ENCODE results near the gene ADAMTS17. TPM values are rescaled to one million over a fixed set of nuclear protein-coding genes. Genes with fewer than 3 reads are reported as not detected.

The ADAMTS17 gene
- total RNA-seq, 1 donor from 2014 or later, result 2.1 TPM

GRCh38 chr15:100254691-100255090 lies 87.1 kb downstream of the ADAMTS17 start:
- intact Hi-C loops (cut with micrococcal nuclease), result no loop called here

DNA sequence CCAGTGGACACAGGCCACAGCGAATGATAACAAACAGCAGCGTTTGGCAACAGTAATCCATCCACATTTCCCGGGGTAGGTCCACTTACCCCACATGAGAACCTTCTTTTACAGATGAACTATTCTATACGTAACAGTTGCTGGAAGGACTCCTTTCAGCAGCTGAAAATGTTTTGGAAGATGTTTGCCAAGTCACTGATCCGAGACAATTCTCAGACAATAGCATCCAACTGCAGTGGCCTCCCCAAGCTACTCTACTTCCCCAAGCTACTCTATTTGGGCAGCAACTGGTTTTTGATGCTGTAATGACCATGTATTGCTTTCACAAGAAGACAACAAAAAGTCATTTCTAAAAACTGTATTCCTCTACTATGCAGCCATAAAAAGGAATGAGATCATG lies 87.5 kb downstream of the ADAMTS17 start:
- intact Hi-C loops (cut with micrococcal nuclease), result no loop called here

DNA sequence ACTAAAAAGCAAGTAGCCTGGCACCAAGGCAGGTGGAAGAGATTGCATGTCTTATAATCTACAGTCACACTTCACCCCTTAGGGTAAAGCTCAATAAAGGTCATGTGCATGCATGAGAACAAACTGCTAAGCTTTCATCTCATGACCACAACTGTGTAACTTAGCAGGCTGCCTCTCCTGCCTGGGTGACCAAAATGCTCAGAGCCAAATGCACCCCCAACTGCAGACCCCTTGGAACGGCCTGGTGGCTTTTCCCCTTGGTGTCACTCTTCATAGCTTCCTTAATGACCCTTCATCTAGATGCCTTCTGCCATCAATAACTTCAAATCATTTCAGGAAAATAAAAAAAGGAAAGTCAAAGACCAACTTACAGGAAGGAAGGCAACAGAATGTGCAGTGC lies 88.1 kb downstream of the ADAMTS17 start:
- intact Hi-C loops (cut with micrococcal nuclease), result no loop called here

DNA sequence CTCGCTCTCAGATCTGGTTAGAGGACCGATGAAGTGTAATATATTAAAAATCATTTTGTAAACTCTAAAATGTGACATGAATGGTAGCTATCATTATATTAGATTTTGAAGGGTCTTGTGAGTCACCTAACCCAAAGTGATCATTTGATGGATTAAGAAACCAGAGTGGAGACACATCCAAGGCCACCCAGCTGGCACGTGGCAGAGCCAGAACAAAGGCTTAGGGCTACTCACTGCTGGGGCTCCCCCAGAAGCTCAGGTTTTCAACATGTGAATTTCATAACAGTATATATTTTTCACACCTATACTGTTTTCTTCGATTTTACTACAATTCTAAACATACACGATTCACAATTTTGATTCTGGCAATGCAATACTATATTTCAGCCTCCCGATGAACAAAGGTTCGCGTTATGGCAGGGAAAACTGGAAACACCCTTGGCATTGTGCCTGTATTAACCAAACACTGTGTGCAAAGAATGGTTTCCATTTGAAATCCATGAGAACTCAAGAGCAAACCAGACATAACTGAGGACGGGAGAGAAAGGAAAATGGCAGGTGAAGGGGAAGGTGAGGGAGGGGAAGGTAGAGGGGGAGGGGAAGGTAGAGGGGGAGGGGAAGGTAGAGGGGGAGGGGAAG lies 88.9 kb downstream of the ADAMTS17 start:
- intact Hi-C loops (cut with micrococcal nuclease), result no loop called here

DNA sequence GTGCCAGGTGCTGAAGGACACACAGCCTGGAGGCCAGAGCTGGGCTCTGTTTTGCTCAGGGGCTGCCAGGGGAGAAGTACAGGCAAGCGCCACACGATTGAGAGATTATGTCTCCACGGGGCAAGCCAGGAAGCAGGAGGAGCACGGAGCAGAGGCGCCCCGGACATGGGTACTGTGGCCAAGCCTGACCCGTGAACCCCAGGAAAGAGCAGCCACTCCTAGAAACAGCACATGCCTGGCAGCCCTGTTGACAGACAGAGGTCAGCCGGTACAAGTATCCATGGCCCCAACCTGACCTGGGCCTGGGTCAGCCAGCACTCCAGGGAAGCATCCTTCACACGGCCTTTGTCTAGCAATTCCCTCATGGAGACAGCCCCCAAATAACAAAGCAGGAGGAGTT lies 89.4 kb downstream of the ADAMTS17 start:
- intact Hi-C loops (cut with micrococcal nuclease), result no loop called here

- intact Hi-C loops (cut with micrococcal nuclease), result no loop called here
Measured at GRCh38 chr15:100250176-100250800, 91.5 kb downstream of the ADAMTS17 start.

GRCh38 chr15:100249096-100249815 lies 92.5 kb downstream of the ADAMTS17 start:
- intact Hi-C loops (cut with micrococcal nuclease), result no loop called here

DNA sequence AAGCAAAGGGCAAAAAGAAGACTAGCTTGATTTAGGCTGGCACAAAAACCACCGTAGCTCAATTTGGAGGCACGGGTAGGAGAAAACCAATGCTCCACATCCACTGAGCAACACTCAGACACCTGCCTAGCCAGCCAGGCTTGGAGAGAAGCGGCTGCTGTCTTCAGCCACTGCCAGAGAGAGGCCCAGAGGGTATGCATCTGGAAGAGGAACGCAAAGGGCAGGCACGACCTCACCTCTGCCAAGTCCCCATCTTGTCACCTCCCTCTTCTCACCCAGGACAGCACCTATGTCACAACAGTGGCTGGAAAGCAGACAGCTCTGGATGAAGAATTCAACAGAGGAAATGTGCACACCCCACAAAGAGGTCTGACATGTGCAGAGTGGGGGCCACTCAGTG lies 93.5 kb downstream of the ADAMTS17 start:
- intact Hi-C loops (cut with micrococcal nuclease), result no loop called here

- intact Hi-C loops (cut with micrococcal nuclease), result no loop called here
Measured at GRCh38 chr15:100247228-100248225, 94.2 kb downstream of the ADAMTS17 start.

GRCh38 chr15:100245855-100246254 lies 95.9 kb downstream of the ADAMTS17 start:
- intact Hi-C loops (cut with micrococcal nuclease), result no loop called here

DNA sequence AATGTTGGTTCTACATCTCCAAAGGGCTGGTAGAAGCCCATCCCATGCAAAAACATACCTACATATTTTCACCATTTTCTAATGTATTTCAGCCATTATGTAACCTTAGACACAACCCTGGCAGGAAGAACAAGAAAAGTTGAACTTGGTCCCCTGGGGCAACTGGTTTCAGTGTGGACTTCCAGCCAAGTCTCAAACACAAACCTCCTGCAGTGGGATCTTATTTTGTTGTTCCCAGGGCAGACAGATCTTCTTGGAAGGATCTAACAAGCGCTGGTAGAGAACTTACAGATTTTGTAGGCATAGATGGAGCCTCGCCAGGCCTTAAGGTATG lies 96.3 kb downstream of the ADAMTS17 start:
- intact Hi-C loops (cut with micrococcal nuclease), result no loop called here

- intact Hi-C loops (cut with micrococcal nuclease), result no loop called here
Measured at GRCh38 chr15:100244796-100245486, 96.8 kb downstream of the ADAMTS17 start.

GRCh38 chr15:100242989-100243388 lies 98.8 kb downstream of the ADAMTS17 start:
- intact Hi-C loops (cut with micrococcal nuclease), result no loop called here

DNA sequence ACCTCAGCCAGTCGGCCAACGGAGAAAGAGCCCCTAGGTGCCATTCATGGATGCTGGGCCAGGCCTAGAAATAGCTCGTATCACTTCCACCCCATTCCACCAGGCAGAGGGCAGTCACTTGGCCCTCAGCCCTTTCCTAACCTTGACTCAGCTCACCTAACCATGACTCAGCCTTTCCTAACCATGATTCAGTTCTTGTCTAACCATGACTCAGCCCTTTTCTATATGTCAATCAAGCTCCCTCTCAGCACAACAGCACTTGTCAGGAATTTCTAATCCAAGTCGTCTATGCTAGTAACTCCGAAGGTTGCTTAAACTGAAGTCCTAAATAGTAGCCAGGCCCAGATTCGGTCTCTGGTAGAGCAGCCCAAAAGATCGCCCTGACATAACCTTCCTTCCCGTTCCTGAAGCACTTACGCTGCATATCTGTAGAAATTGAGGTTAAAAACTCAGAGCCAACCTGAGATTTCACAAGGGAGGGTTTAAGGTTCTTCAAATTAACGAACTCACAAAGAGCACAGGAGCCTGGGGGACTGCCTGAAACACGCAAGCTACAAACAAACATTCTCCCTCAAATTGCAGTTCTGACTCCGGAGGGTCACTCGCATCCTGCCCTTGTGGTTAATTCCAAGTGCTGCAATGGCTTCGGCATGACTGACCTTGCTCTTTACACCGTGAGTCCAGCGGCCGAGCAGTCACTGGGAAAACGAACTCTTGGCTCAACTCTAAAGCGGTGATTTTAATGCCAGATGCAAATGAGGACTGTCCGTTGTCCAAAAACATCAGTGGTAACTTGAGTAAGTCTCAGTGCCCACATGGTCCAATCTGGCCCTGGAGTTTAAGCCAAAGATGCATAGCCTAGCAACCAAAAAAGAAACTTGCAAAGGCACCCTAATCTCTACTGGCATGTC lies 99.9 kb downstream of the ADAMTS17 start:
- intact Hi-C loops (cut with micrococcal nuclease), result no loop called here

DNA sequence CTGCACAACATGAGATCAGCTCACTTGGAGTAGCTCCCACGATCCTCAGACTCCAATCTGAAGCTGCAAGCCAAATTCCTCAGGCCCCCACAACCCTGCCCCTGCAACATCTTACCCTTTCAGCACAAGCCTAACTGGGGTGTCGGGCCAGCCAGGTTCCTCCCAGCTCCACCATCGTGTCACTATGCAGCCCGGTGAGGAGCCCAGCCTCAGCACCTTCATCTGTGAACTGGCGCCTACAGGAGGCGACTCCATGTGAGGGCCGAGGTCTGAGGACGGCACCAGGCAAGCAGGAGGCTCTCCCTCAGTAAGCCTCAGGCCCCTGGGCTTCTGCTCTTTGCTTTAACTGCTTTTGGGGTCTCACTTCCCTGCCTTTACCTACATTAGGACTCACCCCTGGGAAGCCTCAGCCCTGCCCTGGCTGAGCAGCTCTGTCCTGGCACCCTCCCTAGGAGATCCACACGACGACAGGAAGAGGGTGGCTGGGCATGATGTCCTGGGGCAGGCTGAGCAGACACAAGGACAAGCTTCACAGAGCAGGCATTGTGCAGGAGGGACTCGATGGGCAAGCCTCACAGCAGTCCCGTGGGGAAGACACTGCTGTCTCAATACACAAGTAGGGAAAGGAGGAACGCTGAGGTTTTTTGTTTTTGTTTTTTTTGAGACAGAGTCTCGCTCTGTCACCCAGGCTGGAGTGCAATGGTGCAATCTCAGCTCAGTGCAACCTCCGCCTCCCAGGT lies 104.6 kb downstream of the ADAMTS17 start:
- intact Hi-C loops (cut with micrococcal nuclease), result no loop called here

DNA sequence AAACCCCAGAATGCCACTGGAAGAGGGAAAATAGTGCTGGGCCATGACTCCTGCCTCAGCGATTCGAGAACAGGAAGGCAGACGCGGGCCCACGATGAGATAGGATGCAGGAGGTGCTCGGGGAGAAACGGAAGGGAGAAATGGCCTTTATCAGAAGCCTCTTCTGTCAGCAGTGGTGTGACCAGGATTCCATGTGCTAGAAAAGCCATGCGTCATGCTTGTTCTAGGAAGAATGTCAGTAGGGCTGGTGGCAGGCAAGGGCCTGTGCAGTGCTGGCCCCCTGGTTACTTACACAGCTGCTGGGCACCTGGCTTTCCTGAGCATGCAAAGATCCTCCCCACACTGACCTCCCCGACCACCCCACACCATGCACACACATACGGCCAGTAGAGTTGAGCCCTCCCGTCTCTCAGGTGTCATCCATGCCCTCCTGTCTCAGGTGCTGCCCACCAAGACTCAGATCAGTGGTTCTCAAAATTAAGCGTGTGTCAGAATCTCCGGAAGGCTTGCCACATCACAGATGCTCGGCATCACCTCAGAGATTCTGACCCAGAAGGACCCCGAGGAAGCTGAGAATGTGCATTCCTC lies 106.7 kb downstream of the ADAMTS17 start:
- intact Hi-C loops (cut with micrococcal nuclease), result no loop called here

GRCh38 chr15:100234158-100235029 lies 107.4 kb downstream of the ADAMTS17 start:
- intact Hi-C loops (cut with micrococcal nuclease), result no loop called here

DNA sequence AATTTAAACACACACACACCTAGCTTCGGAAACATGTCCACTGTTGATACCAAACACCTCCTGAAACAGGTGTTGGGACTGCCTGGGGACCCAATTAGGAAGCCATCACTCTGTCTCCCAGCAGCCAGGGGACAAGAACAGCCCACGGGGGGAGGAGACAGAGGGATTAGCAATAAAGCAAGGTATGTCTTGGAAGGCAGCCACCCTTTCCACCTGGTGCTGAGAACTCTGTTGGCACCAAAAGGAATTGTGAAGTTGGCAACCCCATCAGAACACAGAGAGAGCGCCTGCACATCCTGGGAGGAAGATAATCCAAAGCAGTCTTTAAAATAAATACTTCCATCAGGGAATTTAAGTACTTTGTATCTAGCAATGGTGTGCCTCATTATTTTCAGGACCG lies 111.0 kb downstream of the ADAMTS17 start:
- intact Hi-C loops (cut with micrococcal nuclease), result no loop called here
